T1000 (cell line): Measurements from ENCODE around the gene IL24.

Source experiments
- DNase-seq: peaks from one replicate; lab custom pipeline; 2025; ENCODE audit warnings: mixed read lengths; lab: John Stamatoyannopoulos, UW

IL24 gene

GRCh38 chr1:206880314-206880713 lies 16.9 kb upstream of the IL24 start:
- DNase-seq: no peak

- DNase-seq: no peak
Measured at GRCh38 chr1:206882555-206882954, 14.7 kb upstream of the IL24 start.

GRCh38 chr1:206883160-206883559 lies 14.1 kb upstream of the IL24 start:
- no peak for DNase-seq

- no peak for DNase-seq
Measured at GRCh38 chr1:206883876-206884275, 13.4 kb upstream of the IL24 start.

GRCh38 chr1:206885341-206886060 lies 11.7 kb upstream of the IL24 start:
- DNase-seq: no peak

DNA sequence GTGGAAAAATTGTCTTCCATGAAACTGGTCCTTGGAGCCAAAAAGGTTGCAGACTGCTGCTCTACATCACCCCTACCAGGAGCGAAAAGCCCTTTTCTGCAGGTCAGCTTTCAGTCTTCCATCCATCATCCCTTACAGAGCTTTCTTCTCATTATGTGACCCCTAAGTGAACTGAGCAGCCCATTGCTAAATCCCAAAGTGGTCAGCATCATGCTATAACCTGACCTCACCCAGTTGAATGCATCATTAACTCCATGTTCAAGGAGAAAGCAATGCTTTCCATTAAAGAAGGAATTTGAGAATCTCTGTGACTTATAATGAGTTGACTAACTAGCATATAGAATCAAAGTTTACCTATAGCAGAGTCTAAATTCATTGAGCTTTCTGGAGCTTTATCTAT lies 10.4 kb upstream of the IL24 start:
- DNase-seq: no peak

GRCh38 chr1:206887701-206888100 lies 9.5 kb upstream of the IL24 start:
- no peak for DNase-seq

DNA sequence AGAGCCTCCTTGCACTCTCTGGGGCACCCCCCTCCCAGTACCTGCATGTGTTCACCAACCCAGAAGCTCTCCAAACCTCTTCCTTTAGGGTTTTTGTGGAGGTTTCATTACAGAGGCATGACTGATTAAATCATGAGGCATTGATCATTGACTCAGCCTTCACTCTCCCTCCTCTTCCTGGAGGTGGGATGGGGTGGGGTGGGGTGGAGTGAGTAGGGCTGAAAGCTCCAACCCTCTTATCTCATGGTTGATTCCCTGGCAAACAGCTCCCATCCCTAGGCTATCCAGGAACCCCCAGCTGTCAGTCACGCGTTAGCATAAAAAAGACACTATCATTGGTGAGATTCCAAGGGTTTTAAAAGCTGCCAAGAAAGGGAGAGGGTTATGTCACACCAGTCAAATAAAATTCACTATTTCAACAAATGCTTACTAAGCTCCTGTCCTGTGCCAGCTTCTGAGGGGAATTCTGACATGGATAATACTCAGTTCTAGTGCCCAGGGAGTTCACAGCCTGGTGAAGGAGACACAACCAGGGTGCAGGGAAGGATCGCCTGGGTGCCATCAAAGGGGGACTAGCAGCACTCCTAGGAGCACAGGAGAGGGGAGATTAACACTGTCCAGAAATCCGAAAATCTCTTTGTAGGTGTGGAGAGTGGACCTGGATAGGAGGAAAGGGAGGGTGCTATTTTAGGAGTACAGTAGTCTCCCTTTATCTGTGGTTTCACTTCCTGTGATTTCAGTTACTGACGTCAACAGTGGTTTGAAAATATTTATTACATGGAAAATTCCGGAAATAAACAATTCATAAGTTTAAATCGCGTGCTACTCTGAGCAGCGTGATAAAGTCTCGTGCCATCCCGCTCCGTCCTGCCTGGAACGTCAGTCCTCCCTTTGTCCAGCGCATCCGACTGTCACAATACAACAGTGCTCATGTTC lies 6.8 kb upstream of the IL24 start:
- peak; percentile 30 for DNase-seq

DNA sequence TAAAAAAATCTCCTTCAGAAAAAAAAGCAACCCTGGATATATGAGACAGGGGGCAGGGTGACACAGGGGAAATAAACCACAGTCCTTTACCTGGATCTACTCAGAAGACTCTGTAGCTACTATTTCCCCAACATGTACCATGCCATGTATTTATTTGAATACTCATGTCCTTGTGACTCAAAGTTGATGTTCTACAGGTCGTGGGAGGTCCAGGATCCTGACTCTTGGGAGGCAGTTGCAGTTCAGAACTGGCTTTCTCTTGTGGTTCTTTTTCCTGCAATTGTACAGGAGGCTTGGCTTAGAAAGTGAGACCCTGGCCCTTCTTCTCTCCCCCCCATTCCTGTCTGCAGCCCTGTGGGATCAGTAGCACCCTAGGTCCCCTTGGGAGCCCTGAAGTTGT lies 5.8 kb upstream of the IL24 start:
- DNase-seq: no peak

GRCh38 chr1:206892351-206892984 lies 4.8 kb upstream of the IL24 start:
- DNase-seq: no peak

DNA sequence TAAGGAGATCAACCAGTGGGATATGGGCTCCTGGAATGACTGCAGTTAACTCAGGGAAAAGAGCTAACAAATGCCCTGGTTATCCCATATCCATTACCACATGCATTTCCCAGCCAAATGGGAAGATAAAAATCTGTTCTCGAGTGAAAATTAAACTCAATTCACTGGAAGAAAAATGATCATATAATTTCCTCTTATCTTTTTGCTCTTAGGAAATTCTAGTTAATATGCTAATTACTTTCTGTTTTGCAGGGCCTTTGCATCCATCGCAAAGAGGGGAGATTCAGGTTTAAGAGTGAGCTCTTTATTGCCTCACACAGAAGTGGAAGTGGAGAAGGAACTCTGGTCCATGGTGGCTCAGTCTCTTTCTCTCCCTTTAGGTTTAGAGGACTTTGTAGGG lies 3.9 kb upstream of the IL24 start:
- no peak for DNase-seq

- DNase-seq: no peak
Measured at GRCh38 chr1:206895325-206895724, 1.9 kb upstream of the IL24 start.

DNA sequence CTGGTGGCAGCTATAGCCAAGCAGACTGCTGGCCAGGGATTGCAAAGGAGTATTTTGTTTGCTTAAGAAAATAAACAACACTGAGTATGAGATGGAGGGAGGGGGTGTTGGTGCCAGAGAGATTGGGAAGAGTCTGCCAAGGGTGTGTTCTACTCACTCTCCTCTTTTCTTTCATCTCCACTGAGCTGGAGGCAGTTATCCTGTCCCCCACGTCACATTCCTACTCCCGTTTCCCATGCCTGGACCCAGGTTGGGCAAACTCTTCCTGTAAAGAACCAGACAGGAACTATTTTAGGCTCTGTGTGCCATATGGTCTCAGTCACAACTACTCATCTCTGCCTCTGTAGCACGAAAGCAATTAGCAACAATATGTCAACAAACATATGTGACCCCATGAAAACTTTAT lies 1.4 kb upstream of the IL24 start:
- DNase-seq: no peak

DNA sequence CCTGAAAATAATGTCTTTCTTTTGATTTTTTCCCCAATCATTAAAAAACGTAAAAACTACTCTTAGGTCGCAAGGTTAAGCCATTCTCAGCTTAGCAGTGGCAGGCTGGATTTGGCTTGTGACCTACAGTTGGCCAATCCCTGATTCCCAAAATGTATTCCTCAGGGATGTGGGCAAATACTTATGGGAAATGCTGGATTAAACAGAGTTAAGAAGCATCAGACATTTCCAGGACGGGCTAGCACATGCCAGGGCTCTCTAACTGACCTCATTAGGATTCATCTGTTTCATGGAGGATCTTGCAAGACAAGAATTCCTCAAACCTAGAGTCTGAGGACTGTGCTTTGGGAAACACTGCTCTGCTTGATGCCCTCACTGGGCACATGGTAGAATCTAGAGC lies 982 bp upstream of the IL24 start:
- DNase-seq: no peak

GRCh38 chr1:206898089-206898914 lies 1.1 kb downstream of the IL24 start:
- no peak for DNase-seq

DNA sequence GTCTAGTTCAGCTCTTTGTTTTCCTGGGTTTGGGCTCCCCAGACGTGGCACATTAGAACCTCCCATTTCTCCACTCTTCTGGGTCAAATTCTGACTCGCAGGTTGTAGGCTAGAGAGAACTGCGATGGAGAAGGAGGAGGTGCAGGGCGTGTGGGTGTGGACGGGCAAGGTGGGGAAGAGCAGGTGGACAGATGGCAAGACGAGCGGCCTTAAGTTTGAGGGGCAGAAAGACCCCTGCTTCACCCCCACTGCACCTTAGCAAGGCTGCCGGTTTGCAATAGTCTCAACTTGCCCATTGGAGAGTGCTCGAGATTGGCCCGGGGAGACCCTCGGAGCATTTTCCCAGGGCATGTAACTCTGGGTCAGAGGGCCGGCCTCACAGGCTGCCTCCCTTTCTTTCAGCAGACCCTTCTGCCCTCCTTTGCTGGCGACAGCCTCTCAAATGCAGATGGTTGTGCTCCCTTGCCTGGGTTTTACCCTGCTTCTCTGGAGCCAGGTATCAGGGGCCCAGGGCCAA lies 1.7 kb downstream of the IL24 start:
- no peak for DNase-seq

DNA sequence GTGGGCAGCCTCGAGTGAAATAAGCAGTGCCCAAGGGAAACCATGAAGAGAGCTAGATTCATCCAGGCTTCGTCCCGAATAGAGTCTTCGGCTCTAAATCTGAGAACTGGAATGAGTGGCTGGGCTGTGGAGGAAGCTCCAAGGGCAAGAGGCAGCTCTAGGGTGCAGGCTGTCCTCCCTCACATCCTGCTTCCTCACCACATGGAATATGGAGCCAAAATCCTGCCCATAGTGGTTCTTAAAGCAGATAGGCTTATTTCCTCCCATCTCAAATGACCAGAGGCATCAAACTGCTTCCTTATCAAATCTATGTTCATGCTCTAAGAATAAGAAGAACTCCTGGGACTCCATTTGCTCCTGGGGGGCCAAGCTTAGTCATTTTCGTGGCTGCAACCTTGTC lies 2.5 kb downstream of the IL24 start:
- DNase-seq: no peak

DNA sequence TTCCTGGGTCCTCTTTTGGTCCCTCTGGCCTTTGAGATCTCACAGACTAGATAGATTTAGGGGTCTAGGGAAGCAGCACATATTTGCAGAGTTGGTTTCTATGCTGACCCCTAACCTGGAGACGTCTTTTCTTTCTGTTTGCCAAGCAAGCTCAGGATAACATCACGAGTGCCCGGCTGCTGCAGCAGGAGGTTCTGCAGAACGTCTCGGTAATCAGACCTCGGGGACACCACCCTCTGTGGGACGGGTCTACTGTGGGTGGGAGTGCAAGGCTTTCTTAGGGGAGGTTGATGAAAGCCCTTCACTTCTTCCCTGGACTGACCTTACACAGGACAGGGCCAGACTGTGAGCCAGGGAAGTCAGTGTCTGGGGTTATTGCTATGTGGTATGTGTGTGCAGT lies 2.9 kb downstream of the IL24 start:
- DNase-seq: no peak

DNA sequence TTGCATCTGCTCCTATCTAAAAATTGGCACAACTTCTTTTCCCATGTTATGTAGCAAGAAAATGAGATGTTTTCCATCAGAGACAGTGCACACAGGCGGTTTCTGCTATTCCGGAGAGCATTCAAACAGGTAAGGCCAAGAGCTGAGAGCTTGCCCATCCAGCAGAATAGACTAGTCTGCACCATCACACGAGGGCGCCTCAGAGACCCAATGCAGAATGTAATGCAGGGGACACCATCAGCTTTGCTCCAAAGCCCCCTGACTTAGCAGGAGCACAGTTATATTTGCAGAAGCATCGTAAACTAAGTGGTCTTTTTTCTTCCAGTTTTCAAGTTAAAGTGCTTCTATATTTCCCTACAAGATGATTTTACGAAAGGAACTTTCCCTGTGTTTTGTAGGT lies 4.7 kb downstream of the IL24 start:
- no peak for DNase-seq

- no peak for DNase-seq
Measured at GRCh38 chr1:206902702-206903101, 5.5 kb downstream of the IL24 start.

DNA sequence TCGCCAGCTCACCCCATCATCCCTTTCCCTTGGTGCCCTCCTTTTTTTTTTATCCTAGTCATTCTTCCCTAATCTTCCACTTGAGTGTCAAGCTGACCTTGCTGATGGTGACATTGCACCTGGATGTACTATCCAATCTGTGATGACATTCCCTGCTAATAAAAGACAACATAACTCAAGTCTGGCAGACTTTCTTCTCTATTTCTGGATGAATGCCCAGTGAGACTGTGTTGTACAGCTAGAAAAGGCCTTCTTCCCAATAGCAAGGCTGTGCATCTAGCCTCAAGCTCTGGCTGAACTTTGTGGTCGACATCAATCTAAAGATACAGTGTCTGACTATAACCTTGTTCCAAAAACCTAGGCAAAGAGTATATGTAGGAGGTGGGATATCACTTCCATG lies 6.4 kb downstream of the IL24 start:
- DNase-seq: no peak
